NCI-H82 treated with DMSO at 0.1 percent for 48 hours (cell line): ENCODE measurements around the gene UCHL5.

ENCODE experiments used
- DNase-seq: peaks from one replicate; lab custom pipeline; 2025; ENCODE audit not compliant: unreplicated experiment; lab: John Stamatoyannopoulos, UW

The UCHL5 gene

DNA sequence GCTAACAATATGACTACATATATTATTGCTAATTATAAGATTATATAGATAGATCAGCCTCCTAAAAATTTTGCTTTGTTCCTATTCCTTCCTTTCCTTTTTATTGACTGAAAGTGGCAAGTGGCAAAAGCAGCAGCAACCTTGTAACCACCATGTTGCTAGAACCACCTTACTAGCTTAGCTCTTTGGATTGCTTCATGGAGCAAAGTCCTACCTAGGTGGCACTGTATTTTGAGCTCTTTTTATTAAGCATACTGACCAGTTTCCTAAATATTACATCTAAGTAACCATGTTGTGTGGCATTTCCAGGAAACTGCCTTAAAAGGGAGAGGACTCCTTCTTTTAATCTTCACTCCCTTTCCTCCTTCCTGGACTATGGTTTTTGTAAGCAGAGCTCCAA, 90.8 kb downstream of the UCHL5 start:
- no peak for DNase-seq

DNA sequence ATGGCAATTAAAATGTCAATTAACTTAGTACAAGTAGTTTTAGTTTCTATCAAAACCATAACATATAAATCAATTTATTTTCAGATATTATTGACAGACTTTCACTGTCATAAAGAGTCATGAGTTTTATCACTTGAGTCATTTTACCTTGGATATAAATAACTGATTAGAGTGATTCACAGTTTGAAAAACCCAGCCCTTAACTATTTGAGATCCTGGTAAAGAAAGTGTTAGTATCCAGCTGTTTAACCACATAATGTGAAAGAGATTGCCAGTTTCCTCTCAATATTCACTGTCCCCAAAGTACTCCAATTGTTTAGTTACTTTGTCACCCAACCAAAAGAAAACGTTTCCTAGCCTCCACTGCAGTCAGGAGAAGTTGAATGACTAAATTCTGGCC, 91.3 kb downstream of the UCHL5 start:
- no peak for DNase-seq

DNA sequence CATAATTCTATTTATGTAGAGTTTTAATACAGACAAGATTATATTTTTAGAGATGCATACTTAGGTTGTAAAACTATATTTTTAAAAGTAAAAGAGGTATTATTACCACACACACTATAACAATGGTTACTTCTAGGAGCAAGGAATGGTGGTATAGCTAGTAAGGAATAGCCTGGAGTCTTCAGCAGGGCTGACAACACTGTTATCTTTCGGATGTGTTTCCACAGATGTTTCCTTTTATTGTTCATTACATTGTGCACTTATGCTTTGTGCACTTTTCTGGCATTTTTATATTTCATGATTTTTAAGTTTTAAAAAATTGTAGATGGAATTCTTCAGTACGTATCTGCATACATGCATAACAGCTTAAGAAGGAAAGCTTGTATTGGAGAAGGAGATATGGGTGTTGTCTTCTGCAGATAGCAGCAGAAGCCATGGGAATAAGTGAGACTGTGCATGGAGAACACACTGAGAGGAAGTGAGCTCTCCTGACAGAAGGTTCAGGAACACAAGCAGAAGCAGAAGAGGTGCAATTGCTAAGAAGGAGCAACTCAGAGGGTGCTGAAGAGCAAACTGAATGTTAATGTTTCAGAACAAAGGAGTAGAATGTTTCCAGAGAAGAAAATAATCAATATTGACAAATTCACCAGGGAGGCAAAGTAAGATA, 91.8 kb downstream of the UCHL5 start:
- DNase-seq = no peak

DNA sequence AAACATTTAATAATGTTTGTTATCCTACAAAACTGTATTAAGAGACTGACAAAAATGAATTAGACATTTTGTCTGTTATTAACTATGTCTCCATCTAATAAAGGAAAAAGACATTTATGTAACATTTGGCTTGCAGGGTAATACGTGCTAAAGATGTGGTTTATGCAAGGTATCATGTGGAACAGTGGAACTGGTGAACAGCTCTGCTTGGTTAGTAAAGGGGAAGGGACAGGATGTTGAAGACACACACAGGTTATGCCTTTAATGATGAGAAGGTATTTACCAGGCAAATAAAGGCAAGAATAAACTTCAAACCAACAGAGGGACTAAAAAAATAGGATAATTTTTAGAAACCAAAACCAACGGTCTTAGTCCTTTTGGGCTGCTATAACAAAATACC, 93.1 kb downstream of the UCHL5 start:
- no peak for DNase-seq

DNA sequence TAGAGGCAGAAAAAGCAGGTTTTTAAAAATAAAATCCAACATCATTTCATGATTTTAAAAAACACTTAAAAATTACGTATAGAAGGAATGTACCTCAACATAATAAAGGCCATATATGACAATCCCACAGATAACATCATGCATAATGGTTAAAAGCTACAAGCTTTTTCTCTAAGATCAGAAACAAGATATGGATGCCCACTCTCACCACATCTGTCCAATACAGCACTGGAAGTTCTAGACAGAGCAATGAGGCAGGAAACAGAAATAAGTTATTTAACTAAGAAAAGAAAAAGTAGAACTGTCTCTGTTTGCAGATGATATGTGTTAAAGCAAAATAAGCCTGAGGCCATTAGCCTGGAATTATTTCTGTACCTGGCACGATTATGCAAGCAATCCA, 96.3 kb downstream of the UCHL5 start:
- DNase-seq = no peak
